Endothelial cell of umbilical vein (primary cell): ENCODE measurements around the gene COQ5. TPM values are rescaled to one million over a fixed set of nuclear protein-coding genes. Genes with fewer than 3 reads are reported as not detected.
"Not testable (repeated sequence)": the region's sequence is repeated elsewhere in the genome, so short reads cannot be mapped to it uniquely, and the experiment has no call there.

Experiments used
- BruUV-seq: library from RNA; stranded (reverse); fragments of 400-500 nt; replicated peaks from 2 replicates; lab custom pipeline; 2021; lab: Mats Ljungman, UMichigan
- CTCF ChIA-PET: fragments of 300-600, 350-600 bp; sonication (Branson Sonifier 250); formaldehyde crosslinking; loops from one replicate; lab custom pipeline; 2021; ENCODE audit warnings: antibody characterized with exemption, inconsistent platforms; lab: Charles Lee
- POLR2A ChIA-PET: fragments of 300-600, 350-600 bp; sonication (Branson Sonifier 250); formaldehyde crosslinking; loops from one replicate; lab custom pipeline; 2021; ENCODE audit warnings: antibody characterized with exemption, inconsistent platforms; lab: Charles Lee
- DNase-seq: peaks from one replicate; pipeline ENCODE4 v3.0.0-alpha.2; 2011; ENCODE audit warnings: low read depth, low spot score
- FAIRE-seq: peaks from 2 replicates; lab custom pipeline; 2011; peaks lifted over from hg19 to GRCh38; lab: Jason Lieb, UNC
- H2AFZ ChIP-seq: 2 replicates; pipeline ENCODE4 v1.6.0; 2012; ENCODE audit warnings: low read depth, low read length, control low read depth, inconsistent platforms
- H3K27ac ChIP-seq: 2 replicates; pipeline ENCODE4 v1.5.1; 2011; ENCODE audit warnings: low read depth, mild to moderate bottlenecking, control low read depth, low read length, moderate library complexity; ENCODE audit not compliant: insufficient read depth
- H3K27me3 ChIP-seq, 2 experiments: 2 replicates each; pipeline versions ENCODE4 v1.6.0 to v1.6.1; 2011; ENCODE audit warnings: low read length in 2 of 2, mixed read lengths in 1 of 2; ENCODE audit not compliant: control insufficient read depth in 2 of 2, insufficient read depth in 2 of 2
- H3K36me3 ChIP-seq, 2 experiments: 2 replicates in 1 of 2; 3 replicates in 1 of 2; pipeline ENCODE4 v1.5.1; 2011; ENCODE audit warnings: low read length in 2 of 2, mild to moderate bottlenecking in 1 of 2, moderate library complexity in 1 of 2; ENCODE audit not compliant: control insufficient read depth in 2 of 2, insufficient read depth in 2 of 2; ENCODE audit errors: extremely low read depth in 1 of 2
- H3K4me1 ChIP-seq: 3 replicates; pipeline ENCODE4 v1.5.1; 2011; ENCODE audit warnings: mild to moderate bottlenecking, low read length; ENCODE audit not compliant: control insufficient read depth, insufficient read depth; ENCODE audit errors: extremely low read depth
- H3K4me2 ChIP-seq: 2 replicates; pipeline ENCODE4 v1.6.1; 2011; ENCODE audit warnings: low read length, control low read depth, mixed read lengths; ENCODE audit not compliant: insufficient read depth
- H3K4me3 ChIP-seq, 3 experiments: fragments of 200-600 bp in 1 of 3; sonication (generic), shearing (Covaris generic) in 1 of 3; replicated peaks in 1 of 3; 2 replicates each; pipeline ENCODE4 v1.5.1; 2011 to 2016; ENCODE audit warnings: control low read depth in 3 of 3, low read length in 3 of 3, mild to moderate bottlenecking in 2 of 3, inconsistent platforms in 1 of 3, low read depth in 1 of 3, moderate library complexity in 1 of 3; ENCODE audit not compliant: insufficient read depth in 1 of 3
- H3K79me2 ChIP-seq: 2 replicates; pipeline ENCODE4 v1.6.0; 2012; ENCODE audit warnings: low read length, inconsistent platforms; ENCODE audit not compliant: control insufficient read depth, insufficient read depth
- H3K9ac ChIP-seq: replicated peaks from 2 replicates; pipeline ENCODE3; 2011; ENCODE audit warnings: low read length, control low read depth; ENCODE audit not compliant: insufficient read depth; ENCODE audit errors: extremely low read depth
- H3K9me1 ChIP-seq: replicated peaks from 3 replicates; pipeline ENCODE4 v1.6.0; 2011; ENCODE audit warnings: mild to moderate bottlenecking, low read length; ENCODE audit not compliant: control insufficient read depth, insufficient read depth; ENCODE audit errors: extremely low read depth
- H3K9me3 ChIP-seq: replicated peaks from 2 replicates; pipeline ENCODE4 v1.5.1; 2012; ENCODE audit warnings: low read length, inconsistent platforms; ENCODE audit not compliant: control insufficient read depth, insufficient read depth
- H4K20me1 ChIP-seq: replicated peaks from 2 replicates; pipeline ENCODE3; 2011; ENCODE audit warnings: mild to moderate bottlenecking, low read length; ENCODE audit not compliant: control insufficient read depth, insufficient read depth; ENCODE audit errors: extremely low read depth
- CTCF ChIP-seq, 2 donors: IDR thresholded peaks; 1 replicate in 1 of 2; 2 replicates in 1 of 2; pipeline ENCODE4 v1.5.1; 2011; ENCODE audit warnings: low read length in 2 of 2, mild to moderate bottlenecking in 2 of 2, moderate library complexity in 2 of 2, control low read depth in 1 of 2, inconsistent platforms in 1 of 2, low read depth in 1 of 2; ENCODE audit not compliant: insufficient read depth in 1 of 2; ENCODE audit errors: extremely low read depth in 1 of 2
- FOS ChIP-seq: IDR thresholded peaks from 2 replicates; pipeline ENCODE4 v1.6.1; 2011; ENCODE audit warnings: mild to moderate bottlenecking, low read length, moderate library complexity, borderline replicate concordance; ENCODE audit not compliant: insufficient read depth
- GATA2 ChIP-seq: IDR thresholded peaks from 2 replicates; pipeline ENCODE4 v1.7.0; 2011; ENCODE audit warnings: low read depth, mild to moderate bottlenecking, moderate library complexity, mixed read lengths, low read length; ENCODE audit not compliant: insufficient read length, insufficient read depth
- JUN ChIP-seq: IDR thresholded peaks from 2 replicates; pipeline ENCODE4 v1.6.1; 2011; ENCODE audit warnings: borderline replicate concordance, low read depth; ENCODE audit not compliant: insufficient read length, insufficient read depth
- MAX ChIP-seq: IDR thresholded peaks from 2 replicates; pipeline ENCODE4 v1.6.1; 2011; ENCODE audit not compliant: insufficient read depth, insufficient read length
- dilution Hi-C: fragments of 300-500 bp; cut with MboI; formaldehyde crosslinking; loops from one replicate; pipeline ENCODE4 v1.15.0; 2019; ENCODE audit warnings: low sequenced_read_pairs; ENCODE audit not compliant: extremely low pct_ligation_motif_present
- intact Hi-C: fragments of 100-400 bp; cut with micrococcal nuclease; formaldehyde crosslinking; loops from one replicate; pipeline ENCODE4 v1.10.0; 2022
- polyA plus RNA-seq, 4 experiments: library from polyadenylated mRNA; depleted of rRNA in 3 of 4; stranded (reverse) in 3 of 4; unstranded in 1 of 4; fragments of >200 nt; gene quantifications; 2 replicates each; pipeline versions ENCODE4 v1.2.1 to v1.2.3, GENCODE V29; 2011 to 2012; ENCODE audit warnings: missing spikeins in 1 of 4
- total RNA-seq: library from RNA; stranded (reverse); gene quantifications from 2 replicates; pipeline ENCODE4 v1.2.3, GENCODE V29; 2021

Gene COQ5
- total and polyA plus RNA-seq, 2 donors (not counting 3 experiments of a cell fraction or from before 2014, with no cell fraction given), result 19.7 to 23.7 TPM

- no peaks in the 10 kb centered on the region for H3K36me3 ChIP-seq
- no peak overlapping the region for H3K4me2 ChIP-seq
- no peak overlapping the region for H2AFZ ChIP-seq
- no peak for DNase-seq
- no peak overlapping the region for H3K4me3 ChIP-seq
- dilution Hi-C loops (no loop called here), intact Hi-C loops (no loop called here)
- no peak overlapping the region for H3K27ac ChIP-seq
- H3K4me1 ChIP-seq, result peaks cover 7% of the 10 kb centered on the region
- TF ChIP-seq CTCF (IDR thresholded peaks at IDR 0.05; ENCODE audit: extremely low read depth in 1 of 2, insufficient read depth in 1 of 2, low read depth in 1 of 2, low read length in 2 of 2), result no peak
- no TSS peak for BruUV-seq
- no peaks in the 10 kb centered on the region for H4K20me1 ChIP-seq
- H3K9ac ChIP-seq, result no peak overlapping the region
- H3K79me2 ChIP-seq, result no peaks in the 10 kb centered on the region
- H3K9me1 ChIP-seq, result no peaks in the 10 kb centered on the region
- no peaks in the 10 kb centered on the region for H3K27me3 ChIP-seq
- no peak for FAIRE-seq
- ChIA-PET POLR2A (no interaction called here), CTCF (interaction anchor here (0.8 kb wide), 1 partner anchor 15 kb away, joined by 4 read pairs; no protein-coding TSS in a partner anchor)
- no peaks in the 10 kb centered on the region for H3K9me3 ChIP-seq
Observed at GRCh38 chr12:120489018-120489417, 39.9 kb downstream of the COQ5 start.

- CTCF ChIA-PET, result interaction anchor here (1.2 to 1.5 kb wide), 2 partner anchors 16 to 41 kb away, joined by 3 read pairs; partner anchors contain the start of gene COQ5
- BruUV-seq, result no TSS peak
- H3K9me1 ChIP-seq, result no peaks in the 10 kb centered on the region
- DNase-seq (peak; percentile 55), FAIRE-seq (peak; percentile 84)
- POLR2A ChIA-PET, result no interaction called here
- H3K9ac ChIP-seq, result peak overlapping the region; percentile 19
- H3K79me2 ChIP-seq, result no peaks in the 10 kb centered on the region
- no peak overlapping the region for H3K4me2 ChIP-seq
- no peaks in the 10 kb centered on the region for H3K27me3 ChIP-seq
- H3K36me3 ChIP-seq, result no peaks in the 10 kb centered on the region
- H3K4me1 ChIP-seq, result peaks cover 7% of the 10 kb centered on the region
- H3K4me3 ChIP-seq, result no peak overlapping the region
- dilution Hi-C loops (no loop called here), intact Hi-C loops (no loop called here)
- H3K9me3 ChIP-seq, result no peaks in the 10 kb centered on the region
- H3K27ac ChIP-seq, result peak overlapping the region; percentile 70
- no peak overlapping the region for H2AFZ ChIP-seq
- TF ChIP-seq GATA2 (peak; percentile 65), FOS (peak; percentile 39), MAX (no peak), JUN (peak; percentile 24)
- H4K20me1 ChIP-seq, result no peaks in the 10 kb centered on the region
Observed at GRCh38 chr12:120488057-120488640, 40.8 kb downstream of the COQ5 start.

- peak; percentile 42 for DNase-seq
- intact Hi-C loops, H3K9me3 ChIP-seq, POLR2A ChIA-PET, H3K79me2 ChIP-seq, H3K4me2 ChIP-seq, H3K9ac ChIP-seq, H4K20me1 ChIP-seq, H2AFZ ChIP-seq, H3K36me3 ChIP-seq, H3K9me1 ChIP-seq, H3K27me3 ChIP-seq, H3K4me1 ChIP-seq, dilution Hi-C loops, H3K4me3 ChIP-seq, FAIRE-seq: not testable (repeated sequence)
- peak overlapping the region; percentile 70 for H3K27ac ChIP-seq
- TSS peak; percentile 11 for BruUV-seq
- CTCF ChIA-PET, result interaction anchor here (1.2 to 1.5 kb wide), 2 partner anchors 15 to 42 kb away, joined by 3 read pairs; partner anchors contain the start of gene COQ5
Observed at GRCh38 chr12:120487552-120487951, 41.4 kb downstream of the COQ5 start.
